ENCODE measurements around the gene FIP1L1. TPM values are rescaled to one million over a fixed set of nuclear protein-coding genes. Genes with fewer than 3 reads are reported as not detected.
"Not testable (repeated sequence)": the region's sequence is repeated elsewhere in the genome, so short reads cannot be mapped to it uniquely, and the experiment has no call there.

The FIP1L1 gene
- total and polyA plus RNA-seq, 9 of the 15 experiments (the other 6 are each of a cell fraction or from before 2014, with no cell fraction given): 34.6 to 137 (median 72.0) TPM

GRCh38 chr4:53346392-53346791 is 31.0 kb upstream of the FIP1L1 start:
- H2AFZ ChIP-seq (ENCODE audit: low read depth, low read length); H3K79me2 ChIP-seq (ENCODE audit: control insufficient read depth, insufficient read depth, low read length); DNase-seq (ENCODE audit: extremely low read depth in 1 of 4, low spot score in 3 of 4); H3K9me1 ChIP-seq (ENCODE audit: control insufficient read depth, insufficient read depth, low read length); POLR2A ChIA-PET; ATAC-seq; H3K4me2 ChIP-seq (ENCODE audit: insufficient read depth, low read length); H3K27ac ChIP-seq (ENCODE audit: extremely low read depth, low read depth, low read length); H3K27me3 ChIP-seq (ENCODE audit: control insufficient read depth in 2 of 2, insufficient read depth in 2 of 2, low read length in 2 of 2); intact Hi-C loops (cut with micrococcal nuclease); H3K4me3 ChIP-seq; H3K9me3 ChIP-seq (replicated peaks; ENCODE audit: control insufficient read depth, insufficient read depth, low read depth, low read length); H3K4me1 ChIP-seq (replicated peaks in 1 of 2; ENCODE audit: control insufficient read depth in 2 of 2, insufficient read depth in 2 of 2, low read length in 2 of 2); in situ Hi-C loops (cut with MboI); H4K20me1 ChIP-seq (replicated peaks; ENCODE audit: control insufficient read depth, insufficient read depth, low read length); BruUV-seq (replicated peaks); H3K9ac ChIP-seq (ENCODE audit: insufficient read depth in 1 of 2, low read depth in 2 of 2, low read length in 2 of 2); FAIRE-seq: not testable (repeated sequence)
- CTCF ChIA-PET (ENCODE audit: low intra/inter-chr PET ratio): interaction anchor here (0.6 kb wide), 1 partner anchor 1140 kb away, joined by 3 read pairs; no protein-coding TSS in a partner anchor
- H3K36me3 ChIP-seq (ENCODE audit: control insufficient read depth, insufficient read depth, low read length): peaks cover 31% of the 10 kb centered on the region; the same call in 2 of the 3 replicates
- WGBS (ENCODE audit: insufficient coverage, low coverage, missing lambda C conversion rate): 100% methylated on average over 2 of the region's 2 CpGs

GRCh38 chr4:53346920-53347852 is 30.3 kb upstream of the FIP1L1 start:
- H4K20me1 ChIP-seq (replicated peaks; ENCODE audit: control insufficient read depth, insufficient read depth, low read length): no peaks in the 10 kb centered on the region
- ATAC-seq: no peak
- H3K4me1 ChIP-seq (replicated peaks in 1 of 2; ENCODE audit: control insufficient read depth in 2 of 2, insufficient read depth in 2 of 2, low read length in 2 of 2): no peaks in the 10 kb centered on the region
- ChIA-PET POLR2A (no interaction called here), CTCF (ENCODE audit: low intra/inter-chr PET ratio) (interaction anchor here (0.6 kb wide), 1 partner anchor 1139 kb away, joined by 3 read pairs; no protein-coding TSS in a partner anchor)
- no peaks in the 10 kb centered on the region; the same call in 2 of the 3 replicates for H3K79me2 ChIP-seq (ENCODE audit: control insufficient read depth, insufficient read depth, low read length)
- in situ Hi-C loops (cut with MboI) (no loop called here), intact Hi-C loops (cut with micrococcal nuclease) (no loop called here)
- DNase-seq (ENCODE audit: extremely low read depth in 1 of 4, low spot score in 3 of 4): no peak
- no peaks in the 10 kb centered on the region for H3K27me3 ChIP-seq (ENCODE audit: control insufficient read depth in 2 of 2, insufficient read depth in 2 of 2, low read length in 2 of 2)
- no TSS peak for BruUV-seq (replicated peaks)
- H3K9me1 ChIP-seq (ENCODE audit: control insufficient read depth, insufficient read depth, low read length): no peaks in the 10 kb centered on the region
- H3K27ac ChIP-seq (ENCODE audit: extremely low read depth, low read depth, low read length): no peak overlapping the region
- H3K4me2 ChIP-seq (ENCODE audit: insufficient read depth, low read length): no peak overlapping the region
- 87% methylated on average over 5 of the region's 5 CpGs for WGBS (ENCODE audit: insufficient coverage, low coverage, missing lambda C conversion rate)
- no peak overlapping the region for H2AFZ ChIP-seq (ENCODE audit: low read depth, low read length)
- H3K4me3 ChIP-seq: no peak overlapping the region
- peaks cover 36% of the 10 kb centered on the region for H3K36me3 ChIP-seq (ENCODE audit: control insufficient read depth, insufficient read depth, low read length)
- no peak for FAIRE-seq
- H3K9ac ChIP-seq (ENCODE audit: insufficient read depth in 1 of 2, low read depth in 2 of 2, low read length in 2 of 2): no peak overlapping the region
- H3K9me3 ChIP-seq (replicated peaks; ENCODE audit: control insufficient read depth, insufficient read depth, low read depth, low read length): no peaks in the 10 kb centered on the region
- TF ChIP-seq ZBTB34 (CRISPR knock-in tag; IDR thresholded peaks at IDR 0.05) (no peak), TFAM (CRISPR knock-in tag; conservative IDR thresholded peaks at IDR 0.05) (no peak), PML (IDR thresholded peaks at IDR 0.05; ENCODE audit: low read length) (no peak), E2F4 (CRISPR knock-in tag; IDR thresholded peaks at IDR 0.05; ENCODE audit: low read depth) (no peak), CLOCK (CRISPR knock-in tag; IDR thresholded peaks at IDR 0.05; ENCODE audit: borderline replicate concordance) (no peak), RNF2 (IDR thresholded peaks at IDR 0.05) (no peak), TCFL5 (CRISPR knock-in tag; conservative IDR thresholded peaks at IDR 0.05) (no peak), CEBPG (CRISPR knock-in tag; IDR thresholded peaks at IDR 0.05) (no peak), CEBPG (tag; conservative IDR thresholded peaks at IDR 0.05 in 1 of 2, IDR thresholded peaks at IDR 0.05 in 1 of 2) (no peak)

Data from K562 (cell line).